ENCODE data around the gene GNS.

Gene GNS

GRCh38 chr12:64733857-64734256 lies 25.3 kb downstream of the GNS start:
- TF ChIP-seq MAX (IDR thresholded peaks at IDR 0.05) (peak; percentile 48; the same call in 1 of the 2 replicates), NFIC (IDR thresholded peaks at IDR 0.05) (peak; percentile 96), CREB1 (IDR thresholded peaks at IDR 0.05; ENCODE audit: low read depth) (no peak), EP300 (IDR thresholded peaks at IDR 0.05; ENCODE audit: borderline replicate concordance) (peak; percentile 67; the same call in 1 of the 2 replicates), USF1 (IDR thresholded peaks at IDR 0.05) (peak; percentile 34; the same call in 1 of the 2 replicates), TAF1 (IDR thresholded peaks at IDR 0.05; ENCODE audit: low read depth) (no peak), TEAD4 (IDR thresholded peaks at IDR 0.05) (peak; percentile 95), TCF12 (IDR thresholded peaks at IDR 0.05; ENCODE audit: low read depth) (0 out of 2 replicates have a peak, but pooled peaks have one; percentile 48)

- TF ChIP-seq FOXM1 (IDR thresholded peaks at IDR 0.05; ENCODE audit: borderline replicate concordance, low read depth) (no peak), EGR1 (IDR thresholded peaks at IDR 0.05) (no peak), TEAD4 (IDR thresholded peaks at IDR 0.05) (no peak), CREB1 (IDR thresholded peaks at IDR 0.05; ENCODE audit: low read depth) (no peak), TAF1 (IDR thresholded peaks at IDR 0.05; ENCODE audit: low read depth) (no peak), CEBPB (IDR thresholded peaks at IDR 0.05) (no peak), REST (IDR thresholded peaks at IDR 0.05; ENCODE audit: low read depth) (no peak), MAX (IDR thresholded peaks at IDR 0.05) (no peak), NFIC (IDR thresholded peaks at IDR 0.05) (no peak), ZBTB7A (IDR thresholded peaks at IDR 0.05; ENCODE audit: low read depth) (no peak), YY1 (IDR thresholded peaks at IDR 0.05; ENCODE audit: low read depth) (no peak), TCF12 (IDR thresholded peaks at IDR 0.05; ENCODE audit: low read depth) (no peak), EP300 (IDR thresholded peaks at IDR 0.05; ENCODE audit: borderline replicate concordance) (no peak), RAD21 (IDR thresholded peaks at IDR 0.05; ENCODE audit: low read depth) (no peak), USF1 (IDR thresholded peaks at IDR 0.05) (no peak)
These were observed 27.5 kb downstream of the GNS start for GRCh38 chr12:64731683-64732082.

GRCh38 chr12:64730588-64730969 lies 28.6 kb downstream of the GNS start:
- TF ChIP-seq TAF1 (IDR thresholded peaks at IDR 0.05; ENCODE audit: low read depth) = no peak
- no peak for TF ChIP-seq CEBPB (IDR thresholded peaks at IDR 0.05)
- no peak for TF ChIP-seq FOXM1 (IDR thresholded peaks at IDR 0.05; ENCODE audit: borderline replicate concordance, low read depth)
- no peak for TF ChIP-seq REST (IDR thresholded peaks at IDR 0.05; ENCODE audit: low read depth)
- no peak for TF ChIP-seq MAX (IDR thresholded peaks at IDR 0.05)
- no peak for TF ChIP-seq RAD21 (IDR thresholded peaks at IDR 0.05; ENCODE audit: low read depth)
- no peak for TF ChIP-seq USF1 (IDR thresholded peaks at IDR 0.05)
- no peak for TF ChIP-seq NFIC (IDR thresholded peaks at IDR 0.05)
- no peak for TF ChIP-seq TCF12 (IDR thresholded peaks at IDR 0.05; ENCODE audit: low read depth)
- TF ChIP-seq EP300 (IDR thresholded peaks at IDR 0.05; ENCODE audit: borderline replicate concordance) = no peak
- TF ChIP-seq YY1 (IDR thresholded peaks at IDR 0.05; ENCODE audit: low read depth) = no peak
- TF ChIP-seq TEAD4 (IDR thresholded peaks at IDR 0.05) = no peak

- TF ChIP-seq FOXM1 (IDR thresholded peaks at IDR 0.05; ENCODE audit: borderline replicate concordance, low read depth) (no peak), USF1 (IDR thresholded peaks at IDR 0.05) (no peak), YY1 (IDR thresholded peaks at IDR 0.05; ENCODE audit: low read depth) (no peak), TEAD4 (IDR thresholded peaks at IDR 0.05) (no peak), CREB1 (IDR thresholded peaks at IDR 0.05; ENCODE audit: low read depth) (no peak), CEBPB (IDR thresholded peaks at IDR 0.05) (no peak), EGR1 (IDR thresholded peaks at IDR 0.05) (no peak)
These were observed 29.2 kb downstream of the GNS start for GRCh38 chr12:64729909-64730587.

Measured in Ishikawa (cell line).